Pancreas (tissue), 10 donors: ENCODE results near the gene PTTG2. TPM values are rescaled to one million over a fixed set of nuclear protein-coding genes. Genes with fewer than 3 reads are reported as not detected.

Experiments
- ATAC-seq, 4 donors: fragments of 200-7000 bp; cut with Tn5 transposase; one replicate each; pipeline versions ENCODE4 v1.8.0 to v1.9.1; 2020; ENCODE audit warnings: mild to moderate bottlenecking in 4 of 4, moderate library complexity in 4 of 4
- DNase-seq, 6 donors: peaks; one replicate each; pipeline ENCODE4 v3.0.0-alpha.2; 2020
- FAIRE-seq: peaks from 2 replicates; lab custom pipeline; 2012; peaks lifted over from hg19 to GRCh38; lab: Jason Lieb, UNC
- H3K27ac ChIP-seq, 4 donors: fragments of 200-600 bp; sonication (generic); 1 replicate in 3 of 4; 2 replicates in 1 of 4; pipeline versions ENCODE4 v1.5.0 to v1.8.0; 2020
- H3K27me3 ChIP-seq, 4 donors: fragments of 200-600 bp; one replicate each; pipeline ENCODE4 v1.8.0; 2021
- H3K36me3 ChIP-seq, 3 donors: fragments of 200-600 bp; sonication (generic) in 1 of 3; one replicate each; pipeline versions ENCODE4 v1.5.0 to v1.8.0; 2020 to 2021
- H3K4me1 ChIP-seq, 3 donors: fragments of 200-600 bp; one replicate each; pipeline ENCODE4 v1.8.0; 2021
- H3K4me3 ChIP-seq, 4 donors: fragments of 200-600 bp; sonication (generic) in 2 of 4; one replicate each; pipeline versions ENCODE4 v1.5.0 to v1.8.0; 2020 to 2021
- H3K9me3 ChIP-seq, 4 donors: fragments of 200-600 bp; one replicate each; pipeline ENCODE4 v1.8.0; 2021
- WGBS, 2 donors: extraction: QIAGEN DNeasy Blood & Tissue Kit; methylation state at CpG; one replicate each; pipeline ENCODE4 v1.1.7; 2013; 5-methylcytosine and 5-hydroxymethylcytosine counted together
- intact Hi-C, 3 donors: fragments of 100-400 bp; cut with DNase I; formaldehyde crosslinking; loops; one replicate each; pipeline versions ENCODE4 v1.11.1 to v1.14.2; 2022
- polyA plus RNA-seq, 2 donors: library from polyadenylated mRNA; stranded (reverse); fragments of 200-250 nt; gene quantifications; one replicate each; pipeline ENCODE4 v1.2.3, GENCODE V29; 2013
- total RNA-seq, 6 donors: library from RNA; stranded (reverse); fragmentation: NEBNext Ultra II Directional in 4 of 6; extraction: Animal tissue kit (Norgen Biotek cat#: 25700) in 4 of 6; gene quantifications; one replicate each; pipeline versions ENCODE4 v1.2.1 to v1.2.4, GENCODE V29; 2021 to 2023
- TF ChIP-seq, protein P1 (sequence below), 4 donors: fragments of 200-600 bp; sonication (generic) in 3 of 4; IDR thresholded peaks; one replicate each; pipeline versions ENCODE4 v1.5.0 to v1.8.0; 2021; ENCODE audit warnings: antibody characterized with exemption in 4 of 4
- donor health status: healthy with polysubstance abuse.
- donor health status: DM: no; HTN: no; CAD: no; lungs with moderate emphysema.
- donor health status: DM: no; HTN: no; CAD: no.
- donor health status: control.
- donor health status: control.
- donor health status: Bipolar disorder and iron deficiency.
- donor health status: DM: yes; HTN: yes; CAD: no.
- donor health status: DM: no; HTN: no; CAD: no.
- donor health status: DM: no; HTN: no; CAD: no.
- donor health status: DM: yes; HTN: yes; CAD: no.

Gene PTTG2
- total and polyA plus RNA-seq, 8 donors = 0.30 to 0.94 (median 0.78) TPM; not detected in 1

DNA sequence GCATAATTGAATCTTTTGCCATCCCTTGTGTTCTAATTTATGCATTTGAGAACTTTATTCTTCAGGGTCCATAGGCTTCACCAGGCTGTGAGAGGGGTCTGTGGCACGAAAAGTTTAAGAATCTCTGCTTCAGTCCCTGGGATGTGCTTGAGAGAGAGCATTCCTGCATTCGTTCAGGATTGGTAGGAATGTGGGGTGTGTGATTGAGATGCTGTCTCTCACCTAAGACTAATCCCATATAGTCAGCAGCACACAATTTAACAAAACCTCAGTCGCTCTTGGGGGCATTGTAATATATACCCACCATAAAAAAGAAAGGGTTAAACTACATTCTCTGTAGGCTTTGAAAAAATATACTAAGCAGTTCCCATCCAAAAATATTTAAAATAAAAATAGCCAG is 41.7 kb downstream of the PTTG2 start:
- TF ChIP-seq, protein P1, sequence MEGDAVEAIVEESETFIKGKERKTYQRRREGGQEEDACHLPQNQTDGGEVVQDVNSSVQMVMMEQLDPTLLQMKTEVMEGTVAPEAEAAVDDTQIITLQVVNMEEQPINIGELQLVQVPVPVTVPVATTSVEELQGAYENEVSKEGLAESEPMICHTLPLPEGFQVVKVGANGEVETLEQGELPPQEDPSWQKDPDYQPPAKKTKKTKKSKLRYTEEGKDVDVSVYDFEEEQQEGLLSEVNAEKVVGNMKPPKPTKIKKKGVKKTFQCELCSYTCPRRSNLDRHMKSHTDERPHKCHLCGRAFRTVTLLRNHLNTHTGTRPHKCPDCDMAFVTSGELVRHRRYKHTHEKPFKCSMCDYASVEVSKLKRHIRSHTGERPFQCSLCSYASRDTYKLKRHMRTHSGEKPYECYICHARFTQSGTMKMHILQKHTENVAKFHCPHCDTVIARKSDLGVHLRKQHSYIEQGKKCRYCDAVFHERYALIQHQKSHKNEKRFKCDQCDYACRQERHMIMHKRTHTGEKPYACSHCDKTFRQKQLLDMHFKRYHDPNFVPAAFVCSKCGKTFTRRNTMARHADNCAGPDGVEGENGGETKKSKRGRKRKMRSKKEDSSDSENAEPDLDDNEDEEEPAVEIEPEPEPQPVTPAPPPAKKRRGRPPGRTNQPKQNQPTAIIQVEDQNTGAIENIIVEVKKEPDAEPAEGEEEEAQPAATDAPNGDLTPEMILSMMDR (IDR thresholded peaks at IDR 0.05) = no peak
- DNase-seq = no peak
- no peak overlapping the region for H3K27ac ChIP-seq
- H3K4me3 ChIP-seq = no peak overlapping the region
- no peak for ATAC-seq
- intact Hi-C loops = no loop called here
- H3K27me3 ChIP-seq = no peaks in the 10 kb centered on the region
- WGBS, 2 donors = 91 to 95% methylated on average over 3 of the region's 3 CpGs
- peaks cover 0 to 5% (median 0%) of the 10 kb centered on the region in 3 donors for H3K4me1 ChIP-seq
- no peak for FAIRE-seq
- H3K36me3 ChIP-seq = no peaks in the 10 kb centered on the region
- no peaks in the 10 kb centered on the region for H3K9me3 ChIP-seq

DNA sequence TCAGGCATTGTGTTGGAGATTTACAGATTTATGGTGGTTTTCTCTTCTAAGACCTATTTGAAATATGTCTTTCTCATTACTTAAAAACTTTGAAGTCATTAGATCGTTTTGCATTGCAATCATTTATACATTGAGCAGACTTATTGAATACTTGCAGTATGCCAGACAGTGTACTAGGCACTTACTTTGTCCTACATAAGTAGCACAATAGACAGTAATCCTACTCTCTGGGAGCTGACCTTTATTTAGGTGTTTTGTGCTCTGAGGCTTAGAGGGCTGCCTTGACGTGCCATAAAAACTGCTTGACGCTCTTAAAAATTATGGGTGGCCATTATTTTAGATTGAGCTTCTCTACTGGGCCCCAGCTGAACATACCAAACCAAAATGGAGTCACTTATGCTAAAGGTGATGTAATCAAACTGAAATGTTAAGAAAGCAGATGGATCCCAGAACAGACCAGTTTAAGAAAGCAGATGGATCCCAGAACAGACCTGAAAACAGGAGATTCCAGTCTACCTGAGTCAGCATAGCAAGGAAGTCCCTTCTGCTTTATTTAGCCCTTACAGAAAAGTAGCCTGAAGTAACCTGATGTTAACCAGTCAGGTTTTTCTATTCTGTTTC is 42.4 kb downstream of the PTTG2 start:
- no peaks in the 10 kb centered on the region for H3K27me3 ChIP-seq
- intact Hi-C loops = no loop called here
- H3K9me3 ChIP-seq = no peaks in the 10 kb centered on the region
- no peaks in the 10 kb centered on the region for H3K36me3 ChIP-seq
- peaks cover 0 to 5% (median 0%) of the 10 kb centered on the region in 3 donors for H3K4me1 ChIP-seq
- FAIRE-seq (no peak), ATAC-seq (no peak), DNase-seq (no peak)
- H3K4me3 ChIP-seq = no peak overlapping the region
- TF ChIP-seq, protein P1 (IDR thresholded peaks at IDR 0.05) = no peak
- WGBS, 2 donors = 93 to 96% methylated on average over 3 of the region's 3 CpGs
- H3K27ac ChIP-seq = no peak overlapping the region

DNA sequence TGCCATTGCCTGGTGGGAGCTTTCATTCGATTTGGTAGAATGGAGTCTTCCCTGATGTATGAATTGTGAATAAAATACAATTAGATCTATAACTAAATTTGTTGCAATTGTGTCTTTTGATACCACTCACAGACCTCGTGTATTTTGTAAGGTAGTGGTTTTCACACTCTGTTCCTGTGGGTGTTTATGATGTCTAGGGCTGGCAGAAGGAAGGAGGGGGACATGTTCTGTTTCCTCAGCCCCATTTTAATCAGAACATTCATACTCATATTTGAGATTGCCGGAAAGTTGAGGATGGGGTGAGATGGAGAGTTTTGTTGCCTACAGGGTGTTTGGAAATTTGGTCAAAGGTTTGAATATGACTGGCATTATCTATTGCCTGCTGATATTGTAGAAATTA is 42.9 kb downstream of the PTTG2 start:
- TF ChIP-seq, protein P1 (IDR thresholded peaks at IDR 0.05) = no peak
- Histone ChIP-seq H3K27ac (no peak overlapping the region), H3K9me3 (no peaks in the 10 kb centered on the region), H3K4me3 (no peak overlapping the region), H3K27me3 (no peaks in the 10 kb centered on the region), H3K4me1 (peaks cover 0 to 5% (median 0%) of the 10 kb centered on the region in 3 donors), H3K36me3 (no peaks in the 10 kb centered on the region)
- intact Hi-C loops = no loop called here
- FAIRE-seq (no peak), ATAC-seq (no peak), DNase-seq (no peak)
- WGBS, 2 donors = 86 to 91% methylated on average over 3 of the region's 3 CpGs

DNA sequence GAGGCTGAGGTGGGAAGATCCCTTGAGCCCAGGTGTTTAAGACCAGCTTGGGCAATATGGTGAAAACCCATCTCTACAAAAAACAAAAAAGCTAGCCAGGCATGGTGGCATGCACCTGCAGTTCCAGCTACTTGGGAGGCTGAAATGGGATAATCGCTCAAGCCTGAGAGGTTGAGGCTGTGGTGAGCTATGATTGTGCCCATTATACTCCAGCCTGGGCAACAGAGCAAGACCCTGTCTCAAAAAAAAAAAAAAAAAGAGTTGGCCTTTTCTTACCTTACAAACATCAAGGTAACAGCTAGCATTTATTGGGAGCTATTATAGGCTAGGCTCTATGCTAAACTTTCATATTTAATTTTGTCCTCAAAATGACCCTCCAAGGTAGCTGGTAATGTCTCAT is 43.4 kb downstream of the PTTG2 start:
- no peak overlapping the region for H3K27ac ChIP-seq
- WGBS, 2 donors = 92 to 98% methylated on average over 1 of the region's 1 CpG
- H3K4me3 ChIP-seq = no peak overlapping the region
- intact Hi-C loops = no loop called here
- no peaks in the 10 kb centered on the region for H3K27me3 ChIP-seq
- H3K36me3 ChIP-seq = no peaks in the 10 kb centered on the region
- DNase-seq (no peak), FAIRE-seq (no peak), ATAC-seq (no peak)
- TF ChIP-seq, protein P1 (IDR thresholded peaks at IDR 0.05) = no peak
- H3K4me1 ChIP-seq = peaks cover 0 to 5% (median 0%) of the 10 kb centered on the region in 3 donors
- no peaks in the 10 kb centered on the region for H3K9me3 ChIP-seq

DNA sequence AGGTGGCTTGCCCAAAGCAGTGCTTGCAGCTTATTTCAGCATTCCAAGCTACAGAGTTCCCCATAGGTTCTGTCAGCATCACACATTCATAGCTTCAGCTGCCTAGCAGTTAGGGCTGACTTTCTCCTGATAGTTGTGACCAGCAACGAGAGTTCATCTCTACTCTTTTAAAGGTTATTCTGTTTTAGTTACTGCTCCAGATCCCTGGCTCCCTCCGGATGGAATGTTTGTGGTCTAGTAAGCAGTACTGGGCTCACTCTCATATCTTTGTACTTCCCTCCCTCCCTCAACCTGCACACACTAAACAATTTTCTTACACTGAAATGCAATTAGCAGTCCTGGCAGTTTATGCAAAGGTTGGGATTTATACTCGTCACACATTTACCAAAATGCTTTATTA is 43.9 kb downstream of the PTTG2 start:
- no peak for DNase-seq
- no peak overlapping the region for H3K27ac ChIP-seq
- TF ChIP-seq, protein P1 (IDR thresholded peaks at IDR 0.05) = no peak

More for the DNA sequence above, 43.9 kb downstream of the PTTG2 start:
- H3K4me3 ChIP-seq = no peak overlapping the region
- no peaks in the 10 kb centered on the region for H3K9me3 ChIP-seq
- ATAC-seq = no peak
- FAIRE-seq = no peak
- WGBS, 2 donors = 62 to 68% methylated on average over 3 of the region's 3 CpGs
- no peaks in the 10 kb centered on the region for H3K36me3 ChIP-seq
- H3K27me3 ChIP-seq = no peaks in the 10 kb centered on the region
- peaks cover 0 to 4% (median 0%) of the 10 kb centered on the region in 3 donors for H3K4me1 ChIP-seq
- intact Hi-C loops = no loop called here
